GM12878 (cell line): ENCODE measurements around the gene GTSF1L. TPM values are rescaled to one million over a fixed set of nuclear protein-coding genes. Genes with fewer than 3 reads are reported as not detected.

Source experiments
- ATAC-seq: fragments of 200-7000 bp; cut with Tn5 transposase; 3 replicates; pipeline ENCODE4 v1.9.1; 2020; ENCODE audit warnings: mild to moderate bottlenecking, moderate library complexity
- BruUV-seq: library from RNA; stranded (reverse); fragments of 400-500 nt; replicated peaks from 2 replicates; lab custom pipeline; 2021; lab: Mats Ljungman, UMichigan
- CTCF ChIA-PET: fragments of 300-600 bp; sonication (Branson Sonifier 250); formaldehyde crosslinking; extraction: SDS; loops from one replicate; lab custom pipeline; 2021; ENCODE audit warnings: inconsistent platforms; lab: Yijun Ruan, JAX
- POLR2A ChIA-PET: fragments of 350-600 bp; formaldehyde crosslinking; extraction: SDS; loops from one replicate; lab custom pipeline; 2021; ENCODE audit warnings: inconsistent platforms; lab: Charles Lee
- RAD21 ChIA-PET: fragments of 300-600 bp; sonication (Branson Sonifier 250); formaldehyde crosslinking; loops from one replicate; lab custom pipeline; 2023; ENCODE audit warnings: antibody characterized with exemption; ENCODE audit not compliant: unreplicated experiment; lab: Charles Lee
- SMC1A ChIA-PET: fragments of 300-600 bp; sonication (Branson Sonifier 250); formaldehyde crosslinking; loops from one replicate; lab custom pipeline; 2023; ENCODE audit not compliant: unreplicated experiment, uncharacterized antibody; lab: Charles Lee
- DNase-seq: peaks from one replicate; pipeline ENCODE4 v3.0.0-alpha.2; 2011; ENCODE audit warnings: low read depth, low spot score
- FAIRE-seq: peaks from 3 replicates; lab custom pipeline; 2011; peaks lifted over from hg19 to GRCh38; lab: Jason Lieb, UNC
- H2AFZ ChIP-seq: 2 replicates; pipeline ENCODE4 v1.6.0; 2011; ENCODE audit warnings: low read depth, low read length, control low read depth; ENCODE audit not compliant: control insufficient read depth
- H3K27ac ChIP-seq: 2 replicates; pipeline ENCODE4 v1.5.1; 2011; ENCODE audit warnings: control low read depth; ENCODE audit not compliant: control insufficient read depth, insufficient read depth
- H3K27me3 ChIP-seq, 2 experiments: replicated peaks in 1 of 2; 2 replicates each; pipeline versions ENCODE4 v1.6.0 to v1.6.1; 2011; ENCODE audit warnings: low read length in 1 of 2; ENCODE audit not compliant: control insufficient read depth in 2 of 2, insufficient read depth in 2 of 2
- H3K36me3 ChIP-seq, 2 experiments: 2 replicates each; pipeline ENCODE4 v1.5.1; 2011; ENCODE audit warnings: low read length in 1 of 2; ENCODE audit not compliant: control insufficient read depth in 2 of 2, insufficient read depth in 2 of 2
- H3K4me1 ChIP-seq: 2 replicates; pipeline ENCODE4 v1.6.1; 2011; ENCODE audit warnings: mild to moderate bottlenecking, low read length, moderate library complexity, mixed read lengths; ENCODE audit not compliant: control insufficient read depth, insufficient read depth
- H3K4me2 ChIP-seq: 2 replicates; pipeline ENCODE4 v1.6.0; 2011; ENCODE audit warnings: control low read depth; ENCODE audit not compliant: control insufficient read depth, insufficient read depth
- H3K4me3 ChIP-seq: fragments of 200-600 bp; sonication (generic); 2 replicates; pipeline ENCODE4 v1.5.1; 2016
- H3K79me2 ChIP-seq: 2 replicates; pipeline ENCODE4 v1.6.0; 2011; ENCODE audit warnings: low read length; ENCODE audit not compliant: control insufficient read depth, insufficient read depth
- H3K9ac ChIP-seq: 2 replicates; pipeline ENCODE4 v1.8.0; 2011; ENCODE audit warnings: low read length, control low read depth, mixed read lengths; ENCODE audit not compliant: control insufficient read depth, insufficient read depth
- H3K9me3 ChIP-seq: replicated peaks from 3 replicates; pipeline ENCODE4 v1.5.1; 2011; ENCODE audit warnings: mild to moderate bottlenecking, low read length; ENCODE audit not compliant: control insufficient read depth, insufficient read depth
- H4K20me1 ChIP-seq: 2 replicates; pipeline ENCODE4 v1.6.0; 2011; ENCODE audit not compliant: control insufficient read depth, insufficient read depth
- BHLHE40 ChIP-seq, 2 experiments: fragments of 450-650 bp in 1 of 2; IDR thresholded peaks; 2 replicates each; pipeline ENCODE4 v1.6.1; 2011 to 2017; ENCODE audit warnings: low read depth in 2 of 2, borderline replicate concordance in 1 of 2, improper control_type of control experiment in 1 of 2, low read length in 1 of 2, mild to moderate bottlenecking in 1 of 2
- ESRRA ChIP-seq: IDR thresholded peaks from 2 replicates; pipeline ENCODE4 v1.6.1; 2012; ENCODE audit warnings: mild to moderate bottlenecking, low read length, improper control_type of control experiment
- MEF2B ChIP-seq: fragments of 450-650 bp; IDR thresholded peaks from 2 replicates; pipeline ENCODE4 v1.6.1; 2018; ENCODE audit warnings: mild to moderate bottlenecking, moderate library complexity; ENCODE audit not compliant: partially characterized antibody, poor library complexity, severe bottlenecking
- PAX5 ChIP-seq: IDR thresholded peaks from 2 replicates; pipeline ENCODE4 v1.6.1; 2011; ENCODE audit warnings: low read depth, low read length, borderline replicate concordance
- POLR2A ChIP-seq: IDR thresholded peaks from 2 replicates; pipeline ENCODE4 v1.6.1; 2011; ENCODE audit warnings: low read depth, mild to moderate bottlenecking, low read length
- RAD21 ChIP-seq: IDR thresholded peaks from 2 replicates; pipeline ENCODE4 v1.6.1; 2011; ENCODE audit warnings: mild to moderate bottlenecking, low read depth, low read length, moderate library complexity; ENCODE audit not compliant: insufficient read depth
- SIX5 ChIP-seq: IDR thresholded peaks from 2 replicates; pipeline ENCODE4 v1.6.1; 2011; ENCODE audit warnings: mild to moderate bottlenecking, low read depth, low read length, moderate library complexity; ENCODE audit not compliant: severe bottlenecking
- STAT3 ChIP-seq: IDR thresholded peaks from 2 replicates; pipeline ENCODE4 v1.6.1; 2011; ENCODE audit warnings: low read depth, low read length, improper control_type of control experiment
- YY1 ChIP-seq: IDR thresholded peaks from 2 replicates; pipeline ENCODE4 v1.6.1; 2011; ENCODE audit warnings: low read depth, mild to moderate bottlenecking, low read length
- WGBS: methylation state at CpG from one replicate; pipeline ENCODE4 v1.1.6; 2016; ENCODE audit warnings: low lambda C conversion rate; ENCODE audit not compliant: insufficient replicate concordance, insufficient coverage; ENCODE audit errors: missing lambda C conversion rate; 5-methylcytosine and 5-hydroxymethylcytosine counted together
- in situ Hi-C: fragments of 300-500 bp; cut with MboI; formaldehyde crosslinking; loops from 9 replicates; pipeline ENCODE4 v1.14.3; 2018; ENCODE audit warnings: mixed read lengths
- intact Hi-C: fragments of 100-400 bp; cut with micrococcal nuclease; formaldehyde crosslinking; loops from one replicate; pipeline ENCODE4 v1.14.2; 2022; ENCODE audit not compliant: unreplicated experiment
- polyA plus RNA-seq, 11 experiments: library from polyadenylated mRNA; depleted of rRNA in 4 of 11; unstranded in 6 of 11; stranded (reverse) in 5 of 11; fragments of >200 nt; fragmentation: Nextera tagmentation in 4 of 11; fragmentation: Illumina TruSeq in 1 of 11; extraction: Ambion mirVana in 4 of 11; extraction: Trizol in 1 of 11; gene quantifications; 1 replicate in 1 of 11; 2 replicates in 10 of 11; pipeline versions ENCODE4 v1.2.1 to v1.2.3, GENCODE V29; 2011 to 2016; ENCODE audit warnings: inconsistent platforms in 2 of 11, missing spikeins in 2 of 11, low read depth in 1 of 11
- total RNA-seq, 4 experiments: library from RNA; depleted of rRNA in 3 of 4; stranded (reverse); fragments of >200 nt in 3 of 4; fragmentation: Illumina TruSeq in 1 of 4; extraction: Trizol in 1 of 4; gene quantifications; 2 replicates each; pipeline versions ENCODE4 v1.2.1 to v1.2.3, GENCODE V29; 2013 to 2021
- TF ChIP-seq, protein P1 (sequence below): fragments of 450-650 bp; formaldehyde crosslinking; IDR thresholded peaks from 2 replicates; pipeline ENCODE4 v1.4.0; 2022; ENCODE audit warnings: mild to moderate bottlenecking, moderate library complexity
- TF ChIP-seq, protein P2 (sequence below): fragments of 450-650 bp; IDR thresholded peaks from 2 replicates; pipeline ENCODE4 v1.6.1; 2016; ENCODE audit warnings: mild to moderate bottlenecking

The GTSF1L gene
- total and polyA plus RNA-seq, 10 of the 15 experiments (the other 5 are each of a cell fraction or from before 2014, with no cell fraction given): 0.56 to 2.4 (median 1.3) TPM

DNA sequence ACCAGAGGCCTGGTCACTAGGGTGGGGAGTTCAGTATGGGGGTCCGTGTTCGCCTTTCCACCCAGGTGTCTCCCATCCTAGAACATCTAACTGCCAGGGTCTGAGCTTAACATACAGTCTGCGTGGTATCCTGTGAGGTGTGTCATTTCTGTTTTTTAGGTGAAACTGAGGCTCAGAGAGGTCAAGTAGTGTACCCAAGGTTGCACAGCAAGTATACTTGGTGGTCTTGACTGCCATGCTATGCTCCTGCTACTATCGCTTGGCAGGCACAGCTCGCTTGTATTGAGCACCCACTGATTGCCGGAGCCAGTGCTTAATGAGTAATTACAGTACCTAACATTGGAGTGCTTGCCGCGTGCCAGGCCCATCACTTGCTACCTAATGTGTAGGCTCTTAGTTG, 26.2 kb downstream of the GTSF1L start (continued):
- TF ChIP-seq, protein P1, sequence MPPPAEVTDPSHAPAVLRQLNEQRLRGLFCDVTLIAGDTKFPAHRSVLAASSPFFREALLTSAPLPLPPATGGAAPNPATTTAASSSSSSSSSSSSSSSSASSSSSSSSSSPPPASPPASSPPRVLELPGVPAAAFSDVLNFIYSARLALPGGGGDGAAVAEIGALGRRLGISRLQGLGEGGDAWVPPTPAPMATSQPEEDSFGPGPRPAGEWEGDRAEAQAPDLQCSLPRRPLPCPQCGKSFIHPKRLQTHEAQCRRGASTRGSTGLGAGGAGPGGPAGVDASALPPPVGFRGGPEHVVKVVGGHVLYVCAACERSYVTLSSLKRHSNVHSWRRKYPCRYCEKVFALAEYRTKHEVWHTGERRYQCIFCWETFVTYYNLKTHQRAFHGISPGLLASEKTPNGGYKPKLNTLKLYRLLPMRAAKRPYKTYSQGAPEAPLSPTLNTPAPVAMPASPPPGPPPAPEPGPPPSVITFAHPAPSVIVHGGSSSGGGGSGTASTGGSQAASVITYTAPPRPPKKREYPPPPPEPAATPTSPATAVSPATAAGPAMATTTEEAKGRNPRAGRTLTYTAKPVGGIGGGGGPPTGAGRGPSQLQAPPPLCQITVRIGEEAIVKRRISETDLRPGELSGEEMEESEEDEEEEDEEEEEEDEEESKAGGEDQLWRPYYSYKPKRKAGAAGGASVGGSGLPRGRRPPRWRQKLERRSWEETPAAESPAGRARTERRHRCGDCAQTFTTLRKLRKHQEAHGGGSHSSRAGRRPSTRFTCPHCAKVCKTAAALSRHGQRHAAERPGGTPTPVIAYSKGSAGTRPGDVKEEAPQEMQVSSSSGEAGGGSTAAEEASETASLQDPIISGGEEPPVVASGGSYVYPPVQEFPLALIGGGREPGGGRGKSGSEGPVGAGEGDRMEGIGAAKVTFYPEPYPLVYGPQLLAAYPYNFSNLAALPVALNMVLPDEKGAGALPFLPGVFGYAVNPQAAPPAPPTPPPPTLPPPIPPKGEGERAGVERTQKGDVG (CRISPR knock-in tag): no peak
- TF ChIP-seq ESRRA: no peak
- no peak for TF ChIP-seq BHLHE40 (IDR thresholded peaks at IDR 0.05; ENCODE audit: borderline replicate concordance in 1 of 2, low read depth in 2 of 2, low read length in 1 of 2)
- TF ChIP-seq, protein P2, sequence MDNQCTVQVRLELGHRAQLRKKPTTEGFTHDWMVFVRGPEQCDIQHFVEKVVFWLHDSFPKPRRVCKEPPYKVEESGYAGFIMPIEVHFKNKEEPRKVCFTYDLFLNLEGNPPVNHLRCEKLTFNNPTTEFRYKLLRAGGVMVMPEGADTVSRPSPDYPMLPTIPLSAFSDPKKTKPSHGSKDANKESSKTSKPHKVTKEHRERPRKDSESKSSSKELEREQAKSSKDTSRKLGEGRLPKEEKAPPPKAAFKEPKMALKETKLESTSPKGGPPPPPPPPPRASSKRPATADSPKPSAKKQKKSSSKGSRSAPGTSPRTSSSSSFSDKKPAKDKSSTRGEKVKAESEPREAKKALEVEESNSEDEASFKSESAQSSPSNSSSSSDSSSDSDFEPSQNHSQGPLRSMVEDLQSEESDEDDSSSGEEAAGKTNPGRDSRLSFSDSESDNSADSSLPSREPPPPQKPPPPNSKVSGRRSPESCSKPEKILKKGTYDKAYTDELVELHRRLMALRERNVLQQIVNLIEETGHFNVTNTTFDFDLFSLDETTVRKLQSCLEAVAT: no peak
- no peak for TF ChIP-seq YY1
- no peak for TF ChIP-seq RAD21
- no peak for TF ChIP-seq SIX5

DNA sequence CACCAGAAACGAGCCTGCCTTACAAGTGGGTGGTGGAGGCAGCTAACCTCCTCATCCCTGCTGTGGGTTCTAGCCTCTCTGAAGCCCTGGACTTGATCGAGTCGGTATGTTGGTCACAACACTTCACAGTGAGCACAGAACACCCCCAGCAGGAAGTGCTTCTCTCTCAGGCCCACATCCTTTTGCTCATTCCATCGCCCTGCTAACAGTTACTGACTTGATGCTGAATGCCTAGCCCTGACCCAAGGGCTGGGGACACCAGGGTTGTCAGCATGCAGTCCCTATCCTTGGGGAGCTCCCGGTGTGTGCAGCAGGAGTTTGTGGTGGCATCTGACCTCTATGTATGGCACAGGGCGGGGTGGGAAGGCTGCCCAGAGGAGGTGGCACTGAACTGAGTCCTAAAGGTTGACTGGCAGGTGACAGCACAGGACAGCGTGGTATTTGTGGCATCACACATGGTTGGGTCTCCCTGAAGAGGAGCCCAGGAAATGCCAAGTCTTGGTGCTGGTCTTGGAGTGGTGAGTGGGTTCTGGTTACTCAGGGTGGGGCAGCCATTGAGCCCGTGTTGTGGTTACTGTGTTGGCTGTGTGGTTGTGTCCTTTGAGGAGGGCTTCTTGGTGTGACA, 26.7 kb downstream of the GTSF1L start:
- ChIA-PET POLR2A (no interaction called here), CTCF (no interaction called here), SMC1A (no interaction called here), RAD21 (no interaction called here)
- Histone ChIP-seq H3K4me1 (no peaks in the 10 kb centered on the region), H2AFZ (no peak overlapping the region), H3K4me3 (no peak overlapping the region), H4K20me1 (no peaks in the 10 kb centered on the region), H3K9ac (no peak overlapping the region), H3K36me3 (peaks cover 35 to 40% of the 10 kb centered on the region in 2 experiments; a peak in 3 of 4 replicates), H3K27me3 (no peaks in the 10 kb centered on the region), H3K79me2 (no peaks in the 10 kb centered on the region), H3K9me3 (no peaks in the 10 kb centered on the region), H3K27ac (no peak overlapping the region)
- 92% methylated on average over 8 of the region's 8 CpGs for WGBS
- no peak for ATAC-seq
- BruUV-seq: no TSS peak
- DNase-seq: no peak
- in situ Hi-C loops: no loop called here
- intact Hi-C loops: no loop called here
- FAIRE-seq: no peak
- no peak for TF ChIP-seq STAT3
- no peak for TF ChIP-seq PAX5
- no peak for TF ChIP-seq MEF2B
- 0 out of 2 replicates have a peak, but pooled peaks have one; percentile 16 for TF ChIP-seq POLR2A
- TF ChIP-seq, all 136 proteins: peak for 1
- no peak overlapping the region for H3K4me2 ChIP-seq
